Measurements from ENCODE around the gene SERPINA12. TPM values are rescaled to one million over a fixed set of nuclear protein-coding genes. Genes with fewer than 3 reads are reported as not detected.
"Not testable (repeated sequence)": the region's sequence is repeated elsewhere in the genome, so short reads cannot be mapped to it uniquely, and the experiment has no call there.

The SERPINA12 gene
- total RNA-seq, 1 experiment from 2014 or later, result not detected

GRCh38 chr14:94538070-94538740 is 28.9 kb upstream of the SERPINA12 start:
- no peak for DNase-seq (ENCODE audit: low read depth)

- peak; percentile 4 for DNase-seq (ENCODE audit: low read depth)
Measured at GRCh38 chr14:94536836-94537235, 27.6 kb upstream of the SERPINA12 start.

GRCh38 chr14:94535506-94535905 is 26.2 kb upstream of the SERPINA12 start:
- no peak for DNase-seq (ENCODE audit: low read depth)

GRCh38 chr14:94532447-94532846 is 23.2 kb upstream of the SERPINA12 start:
- DNase-seq (ENCODE audit: low read depth), result peak; percentile 24

GRCh38 chr14:94531187-94531586 is 21.9 kb upstream of the SERPINA12 start:
- no peak for DNase-seq (ENCODE audit: low read depth)

- DNase-seq (ENCODE audit: low read depth), result no peak
Measured at GRCh38 chr14:94524093-94524492, 14.8 kb upstream of the SERPINA12 start.

- no peak for DNase-seq (ENCODE audit: low read depth)
Measured at GRCh38 chr14:94523265-94523664, 14.0 kb upstream of the SERPINA12 start.

- DNase-seq (ENCODE audit: low read depth), result no peak
Measured at GRCh38 chr14:94522115-94522724, 13.0 kb upstream of the SERPINA12 start.

GRCh38 chr14:94521375-94522114 is 12.3 kb upstream of the SERPINA12 start:
- DNase-seq (ENCODE audit: low read depth), result no peak

- DNase-seq (ENCODE audit: low read depth), result no peak
Measured at GRCh38 chr14:94517641-94518257, 8.5 kb upstream of the SERPINA12 start.

- DNase-seq (ENCODE audit: low read depth), result no peak
Measured at GRCh38 chr14:94517248-94517640, 8.0 kb upstream of the SERPINA12 start.

GRCh38 chr14:94515856-94516255 is 6.6 kb upstream of the SERPINA12 start:
- no peak for DNase-seq (ENCODE audit: low read depth)

GRCh38 chr14:94515426-94515825 is 6.2 kb upstream of the SERPINA12 start:
- DNase-seq (ENCODE audit: low read depth), result no peak

- DNase-seq (ENCODE audit: low read depth), result no peak
Measured at GRCh38 chr14:94514351-94514750, 5.1 kb upstream of the SERPINA12 start.

GRCh38 chr14:94510481-94510880 is 1.2 kb upstream of the SERPINA12 start:
- DNase-seq (ENCODE audit: low read depth), result not testable (repeated sequence)

- DNase-seq (ENCODE audit: low read depth), result no peak
Measured at GRCh38 chr14:94505641-94506040, 3.6 kb downstream of the SERPINA12 start.

- no peak for DNase-seq (ENCODE audit: low read depth)
Measured at GRCh38 chr14:94505206-94505605, 4.1 kb downstream of the SERPINA12 start.

GRCh38 chr14:94501588-94502516 is 7.4 kb downstream of the SERPINA12 start:
- no peak for DNase-seq (ENCODE audit: low read depth)

- DNase-seq (ENCODE audit: low read depth), result no peak
Measured at GRCh38 chr14:94500264-94500663, 9.0 kb downstream of the SERPINA12 start.

GRCh38 chr14:94499673-94500072 is 9.6 kb downstream of the SERPINA12 start:
- no peak for DNase-seq (ENCODE audit: low read depth)

- no peak for DNase-seq (ENCODE audit: low read depth)
Measured at GRCh38 chr14:94498215-94498614, 11.1 kb downstream of the SERPINA12 start.
